GM18517 (cell line): Measurements from ENCODE around the gene WFIKKN2.

ENCODE experiments used
- ATAC-seq: cut with Tn5 transposase; IDR thresholded peaks from one replicate; pipeline ENCODE4 v1.9.1; 2021; ENCODE audit warnings: mild to moderate bottlenecking, moderate library complexity; ENCODE audit not compliant: unreplicated experiment

Gene WFIKKN2

DNA sequence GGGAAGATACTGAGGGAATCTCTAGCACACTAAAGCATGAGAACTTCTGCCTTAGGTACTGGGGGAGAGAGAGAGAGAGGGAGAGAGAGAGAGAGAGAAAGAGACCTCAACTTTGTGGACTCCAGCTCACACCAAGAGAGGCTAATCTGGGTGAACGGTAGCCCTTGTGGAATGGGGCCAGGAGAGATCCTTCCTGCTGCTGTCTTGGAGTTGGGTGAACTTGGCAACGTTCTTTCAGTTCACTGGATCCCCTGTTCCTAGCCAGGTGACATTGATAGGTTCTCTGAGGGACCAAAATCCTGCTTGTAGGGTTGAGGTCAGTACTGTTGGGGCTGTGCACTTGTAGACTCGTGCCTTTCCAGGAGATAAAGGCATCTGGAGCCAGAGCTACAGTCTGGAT is 26.5 kb upstream of the WFIKKN2 start:
- ATAC-seq, result no peak

- no peak for ATAC-seq
Measured at GRCh38 chr17:50813583-50813982, 21.8 kb upstream of the WFIKKN2 start.

DNA sequence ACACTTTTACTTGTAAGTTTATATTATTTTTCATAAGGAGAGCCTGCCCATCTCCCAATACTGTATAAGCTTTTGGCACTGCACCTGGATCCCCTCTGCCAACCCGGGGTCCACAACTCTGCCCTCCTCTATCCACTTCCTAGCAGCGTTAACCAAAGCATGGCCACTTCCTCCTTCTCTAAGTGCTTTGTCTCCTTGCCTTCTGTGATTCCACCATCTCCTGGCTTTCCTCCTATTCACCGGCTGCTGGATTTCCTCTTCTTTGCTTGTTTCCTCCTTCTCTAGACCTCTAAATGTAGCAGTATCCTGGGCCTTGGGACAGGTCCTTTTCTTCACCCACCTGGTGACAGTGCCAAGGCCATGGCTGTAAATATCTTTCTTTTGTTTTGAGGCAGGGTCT is 20.0 kb upstream of the WFIKKN2 start:
- no peak for ATAC-seq

- ATAC-seq, result no peak
Measured at GRCh38 chr17:50816271-50816670, 19.1 kb upstream of the WFIKKN2 start.

DNA sequence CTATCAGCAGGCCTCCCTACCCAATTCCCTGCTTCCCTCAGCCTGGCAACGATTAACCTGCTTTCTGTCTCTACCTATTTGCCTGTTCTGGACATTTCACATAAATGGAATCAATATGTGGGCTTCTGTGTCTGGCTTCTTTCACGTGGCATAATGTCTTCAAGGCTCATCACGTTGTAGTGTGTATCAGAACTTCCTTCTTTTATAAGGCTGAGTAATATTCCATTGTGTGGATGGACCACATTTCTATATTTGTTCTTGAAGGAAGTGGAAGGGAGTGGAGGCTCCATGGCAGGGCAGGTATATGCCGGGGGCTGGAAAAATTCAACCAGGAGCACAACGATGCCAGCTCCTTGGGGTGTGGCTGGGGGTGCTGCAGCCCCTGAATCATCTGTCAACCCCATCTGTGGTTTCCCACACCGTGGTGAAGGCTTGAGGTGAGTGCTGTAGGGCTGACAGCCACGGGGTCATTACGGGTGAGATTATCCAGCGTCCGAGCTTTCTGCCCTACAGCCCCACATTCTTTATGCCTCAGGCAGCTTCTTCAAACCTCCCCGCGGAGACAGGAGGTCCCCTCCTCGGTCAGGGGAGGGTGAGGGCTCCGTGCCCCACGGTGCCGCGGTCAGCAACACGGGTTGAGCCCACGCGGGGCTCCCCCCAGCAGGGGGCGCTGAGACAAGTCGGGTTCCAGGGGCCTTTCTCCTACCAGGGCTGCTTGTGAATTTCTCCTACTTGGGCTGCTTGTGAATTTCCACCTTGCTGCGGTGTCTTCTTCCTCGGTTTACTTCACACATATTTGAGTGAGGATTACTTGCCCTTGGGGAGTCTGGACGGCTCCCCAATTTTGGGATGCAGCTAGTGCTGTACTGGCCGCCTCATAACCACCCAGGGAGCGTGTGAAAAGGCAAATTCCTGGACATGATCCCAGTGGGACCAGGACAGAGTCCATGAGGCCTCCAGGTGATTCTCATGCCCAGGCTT is 18.3 kb upstream of the WFIKKN2 start:
- ATAC-seq, result no peak

DNA sequence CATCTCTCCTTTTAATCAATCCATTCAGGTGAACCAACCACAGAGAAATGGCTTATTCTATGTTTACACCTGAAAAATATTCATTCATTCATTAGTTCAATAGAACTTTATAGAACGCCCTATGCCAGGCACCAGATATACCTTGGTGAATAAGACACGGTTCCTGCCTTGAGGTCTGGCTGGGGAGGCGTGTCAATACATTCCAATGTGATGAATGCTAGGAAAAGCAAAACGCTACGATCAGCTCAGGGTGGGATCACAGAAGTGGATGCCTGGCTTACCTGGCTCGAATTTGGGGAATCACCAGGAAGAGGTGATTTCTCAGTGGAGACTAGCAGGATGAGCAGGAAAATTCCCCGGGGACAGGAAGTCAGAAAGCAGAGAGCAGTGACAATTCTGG is 17.5 kb upstream of the WFIKKN2 start:
- no peak for ATAC-seq

GRCh38 chr17:50818261-50818660 is 17.1 kb upstream of the WFIKKN2 start:
- ATAC-seq, result no peak

GRCh38 chr17:50818921-50819657 is 16.3 kb upstream of the WFIKKN2 start:
- ATAC-seq, result no peak

GRCh38 chr17:50820651-50821050 is 14.7 kb upstream of the WFIKKN2 start:
- no peak for ATAC-seq

- no peak for ATAC-seq
Measured at GRCh38 chr17:50822550-50822949, 12.8 kb upstream of the WFIKKN2 start.

DNA sequence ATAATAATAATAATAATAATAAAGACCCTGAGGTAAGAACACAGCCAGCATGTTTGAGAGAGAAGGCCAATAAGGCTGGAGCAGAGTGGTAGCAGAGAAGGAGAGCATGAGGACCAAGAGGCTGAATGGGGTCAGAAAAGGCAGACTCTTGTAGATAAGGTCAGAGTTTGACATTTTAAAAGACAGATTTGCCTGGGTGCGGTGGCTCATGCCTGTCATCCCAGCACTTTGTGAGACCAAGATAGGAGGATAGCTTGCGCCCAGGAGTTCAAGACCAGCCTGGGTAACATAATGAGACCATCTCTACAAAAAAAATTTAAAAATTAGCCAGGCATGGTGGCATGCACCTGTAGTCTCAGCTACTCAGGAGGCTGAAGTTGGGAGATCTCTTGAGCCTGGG is 11.0 kb upstream of the WFIKKN2 start:
- ATAC-seq, result no peak

DNA sequence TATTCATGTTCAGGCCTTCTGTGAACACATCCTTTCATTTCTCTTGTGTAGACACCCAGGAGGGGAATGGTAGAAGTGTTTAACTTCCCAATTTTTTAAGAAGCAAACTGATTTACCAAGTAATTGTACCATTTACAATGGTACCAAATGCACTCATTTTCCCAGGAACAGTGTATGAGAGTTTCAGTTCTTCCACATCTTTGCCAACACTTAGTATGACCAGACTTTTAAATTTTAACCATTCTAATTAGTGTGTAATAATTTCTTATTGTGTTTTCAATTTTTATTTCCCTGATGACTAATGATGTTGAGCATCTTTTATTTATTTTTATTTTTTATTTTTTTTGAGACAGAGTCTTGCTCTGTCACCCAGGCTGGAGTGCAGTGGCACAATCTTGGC is 10.2 kb upstream of the WFIKKN2 start:
- ATAC-seq, result no peak

- ATAC-seq, result no peak
Measured at GRCh38 chr17:50828508-50829170, 6.7 kb upstream of the WFIKKN2 start.

- no peak for ATAC-seq
Measured at GRCh38 chr17:50829332-50829731, 6.1 kb upstream of the WFIKKN2 start.

- no peak for ATAC-seq
Measured at GRCh38 chr17:50830352-50830751, 5.0 kb upstream of the WFIKKN2 start.

DNA sequence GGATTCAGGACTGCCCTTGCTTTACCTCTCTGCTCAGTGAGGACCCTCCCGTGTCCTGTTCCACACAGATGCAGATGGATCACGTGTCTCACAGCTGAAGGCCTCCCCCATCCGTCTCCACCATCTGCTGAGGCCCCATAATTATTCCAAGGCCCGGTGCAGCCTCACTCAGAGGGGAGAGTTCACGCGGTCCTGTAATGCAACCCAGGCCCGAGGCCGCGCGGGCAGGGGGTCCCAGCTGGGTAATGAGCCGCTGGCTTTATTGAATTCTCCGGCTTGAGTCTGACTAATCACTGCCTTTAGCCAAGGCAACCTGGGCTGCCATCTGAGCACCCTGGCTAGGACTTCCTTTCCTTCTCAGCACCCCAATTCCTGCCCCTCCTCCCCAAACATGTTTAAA is 4.4 kb upstream of the WFIKKN2 start:
- no peak for ATAC-seq

GRCh38 chr17:50831471-50831928 is 3.9 kb upstream of the WFIKKN2 start:
- no peak for ATAC-seq

DNA sequence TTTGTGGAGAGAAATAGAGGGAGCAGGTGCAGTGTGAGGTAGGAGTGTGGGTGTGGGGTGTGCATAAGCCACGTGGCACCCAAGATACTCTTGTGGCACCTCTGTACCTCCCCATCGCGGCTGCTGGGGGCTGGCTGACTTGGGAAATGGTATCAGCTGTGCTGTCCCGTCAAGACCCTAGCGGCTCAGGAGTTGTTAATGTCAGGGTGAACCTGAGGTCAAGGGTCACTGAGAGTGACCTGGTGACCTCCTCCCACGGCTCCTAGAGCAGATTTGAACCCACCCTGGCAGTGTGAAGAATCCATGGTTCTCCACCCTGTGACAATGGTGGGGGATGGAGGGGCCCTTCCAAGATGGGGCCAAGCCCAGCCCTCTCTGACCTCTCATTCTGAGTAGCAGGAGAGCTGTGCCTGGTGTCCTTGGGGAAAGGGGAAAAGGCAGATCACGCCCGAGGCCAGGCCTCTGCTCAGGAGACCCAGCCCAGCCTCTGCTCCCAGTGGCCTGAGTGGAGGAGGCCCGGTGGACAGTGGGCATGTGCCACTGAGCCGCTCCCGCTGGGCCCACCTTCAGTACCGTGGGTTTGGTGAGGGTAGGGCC is 3.0 kb upstream of the WFIKKN2 start:
- ATAC-seq, result no peak

- ATAC-seq, result no peak
Measured at GRCh38 chr17:50832864-50833381, 2.5 kb upstream of the WFIKKN2 start.

DNA sequence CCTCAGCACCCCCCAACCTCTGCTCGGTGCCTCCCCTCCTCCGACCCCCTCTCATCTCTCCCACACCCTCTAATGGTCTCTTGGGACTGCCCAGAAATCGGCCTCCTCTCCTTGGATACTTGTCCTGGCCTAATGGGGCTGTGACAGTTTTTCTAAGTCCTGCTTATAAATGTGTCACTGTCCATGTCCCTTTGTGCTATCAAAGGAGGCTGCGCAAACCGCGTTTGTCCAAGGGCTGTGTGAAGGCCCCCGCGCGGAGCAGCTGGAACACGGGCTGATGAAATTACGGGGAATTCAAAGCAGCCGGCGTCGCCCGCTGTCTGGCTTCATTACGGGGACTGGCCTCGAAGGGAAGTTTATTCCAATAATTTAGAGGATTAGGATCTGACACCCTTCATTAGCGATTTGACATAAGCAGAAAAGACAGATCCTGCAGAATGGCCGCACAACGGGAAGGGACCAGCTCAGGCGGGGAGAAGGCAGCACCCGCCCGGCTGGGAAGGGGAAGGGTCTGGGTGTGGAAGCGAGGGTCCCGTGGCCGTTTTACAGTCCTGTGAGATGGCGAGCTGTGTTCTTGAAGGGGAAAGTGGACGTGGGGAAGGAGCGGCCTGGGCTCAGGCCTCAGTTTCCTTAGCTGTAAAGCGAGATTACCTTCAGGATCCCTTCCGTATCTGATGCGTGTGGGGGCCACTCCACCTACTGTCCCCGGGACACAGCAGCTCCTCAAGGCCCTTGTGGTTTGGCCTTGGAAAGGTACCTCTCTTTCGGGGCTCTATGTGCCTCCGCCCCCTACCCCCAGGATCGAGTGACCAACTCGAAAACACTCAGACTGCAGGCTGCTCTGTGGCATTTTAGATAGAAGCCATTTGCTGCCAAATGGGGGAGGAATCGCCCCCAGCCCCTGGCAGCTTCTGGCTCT is 1.6 kb upstream of the WFIKKN2 start:
- no peak for ATAC-seq
